Measurements from ENCODE around the gene SLC35D2.

SLC35D2 gene

DNA sequence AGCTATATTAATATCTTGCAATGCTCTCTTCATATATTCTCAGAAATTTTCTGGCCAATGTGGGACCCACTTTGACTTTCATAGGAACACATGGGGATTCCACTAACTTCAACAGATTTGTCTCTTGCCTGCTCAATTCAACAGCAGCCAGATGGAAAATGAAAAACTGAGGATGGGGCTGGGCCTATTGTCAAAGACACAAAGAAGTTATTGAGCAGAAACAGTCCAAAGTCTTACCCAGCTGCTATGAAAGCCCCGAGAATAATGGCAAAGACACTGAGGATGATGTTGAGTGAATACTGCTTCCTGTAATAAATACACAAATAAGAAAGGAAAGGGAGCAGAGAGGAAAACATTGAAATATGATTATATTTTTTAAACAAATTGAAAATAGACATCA is 32.6 kb downstream of the SLC35D2 start:
- peaks cover 3% of the 10 kb centered on the region for H3K9me3 ChIP-seq (ENCODE audit: control insufficient read depth, low read length)
- no peak overlapping the region for H3K4me3 ChIP-seq (ENCODE audit: extremely low read depth, insufficient read depth, low read length, poor library complexity, severe bottlenecking)
- WGBS, 2 experiments (ENCODE audit: insufficient coverage in 2 of 2), result no CpG with 5 or more reads among the region's 1 CpG
- no peaks in the 10 kb centered on the region for H3K4me1 ChIP-seq (ENCODE audit: control insufficient read depth, insufficient read depth, low read length, poor library complexity, severe bottlenecking)
- H3K27ac ChIP-seq (ENCODE audit: low read depth, low read length, severe bottlenecking), result no peak overlapping the region
- H3K36me3 ChIP-seq (ENCODE audit: control insufficient read depth, insufficient read depth, low read length), result peaks cover 37% of the 10 kb centered on the region

DNA sequence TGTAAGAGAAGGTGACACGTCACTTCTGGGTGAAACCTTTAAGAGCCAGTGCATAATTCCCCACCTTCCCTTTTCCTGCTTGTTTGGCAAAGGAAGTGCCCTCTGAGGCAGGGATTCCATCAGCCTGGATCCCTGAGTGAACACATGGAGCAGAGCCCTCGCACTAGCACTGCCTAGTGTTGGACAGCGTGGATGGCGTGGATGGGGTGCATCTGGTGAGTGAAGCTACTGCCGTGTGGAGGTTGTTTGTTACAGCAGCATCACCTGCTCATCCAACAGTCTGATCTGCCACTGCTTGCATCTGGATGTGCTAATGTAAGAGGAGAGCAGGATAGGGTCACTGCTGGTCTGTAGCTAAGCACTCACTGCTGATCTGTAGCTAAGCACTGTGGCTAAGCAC is 35.2 kb downstream of the SLC35D2 start:
- WGBS, 2 experiments (ENCODE audit: insufficient coverage in 2 of 2), result 87 to 100% methylated on average over 4 of the region's 5 CpGs
- Histone ChIP-seq H3K27ac (ENCODE audit: low read depth, low read length, severe bottlenecking) (no peak overlapping the region), H3K4me3 (ENCODE audit: extremely low read depth, insufficient read depth, low read length, poor library complexity, severe bottlenecking) (no peak overlapping the region), H3K36me3 (ENCODE audit: control insufficient read depth, insufficient read depth, low read length) (peaks cover 42% of the 10 kb centered on the region), H3K4me1 (ENCODE audit: control insufficient read depth, insufficient read depth, low read length, poor library complexity, severe bottlenecking) (peaks cover 16% of the 10 kb centered on the region), H3K9me3 (ENCODE audit: control insufficient read depth, low read length) (peaks cover 3% of the 10 kb centered on the region)

DNA sequence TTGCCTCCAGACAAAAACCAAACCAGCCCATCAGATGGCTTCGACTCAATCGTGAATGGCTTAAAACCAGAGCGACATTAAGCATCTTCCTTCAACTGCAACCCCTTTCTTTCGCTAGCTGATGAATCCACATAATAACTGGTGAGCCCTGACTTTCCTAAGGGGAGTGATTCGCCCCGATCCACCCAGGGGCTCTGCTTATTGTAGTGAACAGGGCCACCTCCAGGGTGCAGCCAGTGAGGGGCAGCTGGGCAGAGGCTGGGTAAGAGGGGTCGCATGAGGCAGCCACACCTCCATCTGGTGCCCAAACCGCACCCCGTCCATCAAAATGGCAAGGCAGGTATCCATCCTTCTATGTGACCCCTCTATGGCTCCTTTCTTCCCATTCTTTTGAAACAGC is 38.0 kb downstream of the SLC35D2 start:
- peaks cover 16% of the 10 kb centered on the region for H3K4me1 ChIP-seq (ENCODE audit: control insufficient read depth, insufficient read depth, low read length, poor library complexity, severe bottlenecking)
- no peak overlapping the region for H3K4me3 ChIP-seq (ENCODE audit: extremely low read depth, insufficient read depth, low read length, poor library complexity, severe bottlenecking)
- peaks cover 44% of the 10 kb centered on the region for H3K36me3 ChIP-seq (ENCODE audit: control insufficient read depth, insufficient read depth, low read length)
- no peaks in the 10 kb centered on the region for H3K9me3 ChIP-seq (ENCODE audit: control insufficient read depth, low read length)
- 86 to 92% methylated on average over 9 of the region's 9 CpGs for WGBS, 2 experiments (ENCODE audit: insufficient coverage in 2 of 2)
- H3K27ac ChIP-seq (ENCODE audit: low read depth, low read length, severe bottlenecking), result peak overlapping the region; percentile 23

DNA sequence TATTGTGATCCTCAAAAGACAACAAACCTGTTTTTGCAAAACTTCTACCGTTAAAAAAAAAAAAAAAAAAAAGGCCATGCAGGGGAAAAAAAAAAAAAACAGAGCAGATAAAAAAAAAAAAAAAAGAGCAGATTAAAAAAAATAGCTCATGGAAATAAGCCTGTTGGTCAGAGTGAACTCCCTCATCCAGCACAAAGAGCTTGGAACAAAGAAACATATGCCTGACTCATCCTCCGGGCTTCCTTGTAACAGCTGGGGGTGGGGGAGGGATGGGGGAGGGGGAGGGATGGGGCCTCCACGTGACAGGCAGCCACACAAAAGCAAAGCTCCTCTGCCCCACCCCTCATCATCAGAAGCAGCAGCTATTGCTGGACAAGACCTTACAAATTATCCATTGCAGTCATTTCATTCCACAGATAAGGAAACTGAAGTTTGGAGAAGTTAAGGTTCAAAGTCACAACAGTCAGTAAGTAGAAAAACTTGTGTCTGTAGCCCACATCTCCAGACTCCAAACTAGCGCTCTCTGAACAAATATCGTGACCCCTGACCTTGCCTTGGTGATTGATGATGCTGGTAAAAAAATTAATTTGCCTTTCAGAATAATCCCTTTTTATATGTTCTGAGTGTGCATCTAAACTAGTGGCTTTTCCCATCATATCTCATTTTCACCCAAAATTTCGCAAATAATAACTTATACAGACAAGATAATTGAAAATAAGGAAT is 38.9 kb downstream of the SLC35D2 start:
- WGBS, 2 experiments (ENCODE audit: insufficient coverage in 2 of 2), result no CpG with 5 or more reads among the region's 6 CpGs
- Histone ChIP-seq H3K27ac (ENCODE audit: low read depth, low read length, severe bottlenecking) (peak overlapping the region; percentile 66), H3K4me3 (ENCODE audit: extremely low read depth, insufficient read depth, low read length, poor library complexity, severe bottlenecking) (no peak overlapping the region)

DNA sequence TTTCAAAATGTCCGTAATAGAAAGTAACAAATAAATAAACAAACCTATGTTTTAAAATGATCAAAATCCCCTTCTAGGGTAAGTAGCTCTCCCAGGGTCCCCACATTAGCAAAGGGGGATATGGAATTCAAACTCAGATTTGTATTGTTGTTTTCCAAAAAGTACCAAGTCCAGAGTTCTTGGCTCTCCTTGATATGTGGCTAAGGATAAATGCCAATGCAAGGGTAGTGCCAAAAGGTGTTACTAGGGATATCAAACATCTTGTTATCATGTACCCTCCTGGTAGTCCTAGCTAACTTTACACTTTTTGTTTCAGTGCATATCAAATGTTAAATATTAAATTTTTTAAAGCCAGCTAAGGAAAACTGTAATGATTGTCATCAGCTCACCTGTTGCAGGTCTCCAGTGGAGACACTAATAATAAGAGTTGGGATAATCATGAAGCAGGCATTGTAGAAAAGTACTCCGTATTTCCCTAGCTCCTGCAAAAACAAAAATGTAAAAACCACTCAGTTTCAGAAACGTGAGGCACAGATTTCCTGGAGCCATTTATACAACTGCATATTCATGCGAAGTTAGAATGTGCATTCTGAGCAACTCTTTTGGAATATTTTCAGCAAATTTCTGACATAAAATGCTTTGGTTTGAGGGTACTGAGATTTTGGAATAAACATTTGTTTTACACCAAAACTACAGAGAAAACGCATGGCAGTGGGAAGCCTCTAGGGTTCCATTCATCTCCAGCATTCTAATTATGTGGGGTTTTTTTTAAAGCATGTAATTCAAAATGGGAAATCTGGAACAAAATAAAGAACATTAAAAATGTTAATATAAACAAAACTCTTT is 39.8 kb downstream of the SLC35D2 start:
- 70 to 83% methylated on average over 1 to 3 of the region's 5 CpGs for WGBS, 2 experiments (ENCODE audit: insufficient coverage in 2 of 2)
- H3K9me3 ChIP-seq (ENCODE audit: control insufficient read depth, low read length), result no peaks in the 10 kb centered on the region
- H3K27ac ChIP-seq (ENCODE audit: low read depth, low read length, severe bottlenecking), result peak overlapping the region; percentile 66
- H3K4me3 ChIP-seq (ENCODE audit: extremely low read depth, insufficient read depth, low read length, poor library complexity, severe bottlenecking), result no peak overlapping the region
- peaks cover 34% of the 10 kb centered on the region for H3K36me3 ChIP-seq (ENCODE audit: control insufficient read depth, insufficient read depth, low read length)
- peaks cover 16% of the 10 kb centered on the region for H3K4me1 ChIP-seq (ENCODE audit: control insufficient read depth, insufficient read depth, low read length, poor library complexity, severe bottlenecking)

More for the DNA sequence above, 38.9 kb downstream of the SLC35D2 start:
- H3K4me1 ChIP-seq (ENCODE audit: control insufficient read depth, insufficient read depth, low read length, poor library complexity, severe bottlenecking), result peaks cover 16% of the 10 kb centered on the region
- peaks cover 40% of the 10 kb centered on the region for H3K36me3 ChIP-seq (ENCODE audit: control insufficient read depth, insufficient read depth, low read length)
- no peaks in the 10 kb centered on the region for H3K9me3 ChIP-seq (ENCODE audit: control insufficient read depth, low read length)

DNA sequence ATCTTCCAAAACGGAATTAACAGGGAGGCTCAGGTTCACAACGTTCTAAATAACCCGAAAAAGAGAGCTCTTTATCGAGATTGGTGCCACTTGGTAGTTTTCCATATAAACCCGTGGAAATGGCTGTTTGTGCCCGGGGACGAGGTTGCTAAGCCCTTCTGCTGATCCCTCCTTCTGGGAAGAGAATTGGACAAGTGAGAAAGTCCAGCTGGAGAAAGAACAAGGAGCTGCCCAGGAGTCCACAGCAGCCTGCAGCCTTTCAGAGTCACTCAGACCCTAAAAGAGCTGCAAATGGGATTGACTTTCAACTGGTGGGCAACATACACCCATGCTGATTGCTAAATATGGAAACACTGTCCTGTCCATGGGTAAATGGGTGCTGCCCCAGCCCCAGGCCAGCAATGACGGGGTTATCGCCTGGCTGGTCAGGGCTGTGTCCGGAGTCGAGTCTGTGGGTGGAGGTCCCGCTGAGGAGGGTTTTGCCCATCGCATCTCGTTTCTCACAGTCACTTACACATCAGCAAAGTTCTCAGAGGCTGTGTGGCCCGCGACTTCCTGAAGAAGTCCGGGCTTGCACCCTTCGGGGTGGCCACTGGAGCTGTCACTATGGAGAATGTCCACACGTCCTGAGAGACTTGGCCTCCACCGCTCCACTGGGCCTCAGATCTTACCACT is 40.8 kb downstream of the SLC35D2 start:
- Histone ChIP-seq H3K4me3 (ENCODE audit: extremely low read depth, insufficient read depth, low read length, poor library complexity, severe bottlenecking) (no peak overlapping the region), H3K27ac (ENCODE audit: low read depth, low read length, severe bottlenecking) (no peak overlapping the region), H3K9me3 (ENCODE audit: control insufficient read depth, low read length) (no peaks in the 10 kb centered on the region), H3K4me1 (ENCODE audit: control insufficient read depth, insufficient read depth, low read length, poor library complexity, severe bottlenecking) (peaks cover 16% of the 10 kb centered on the region), H3K36me3 (ENCODE audit: control insufficient read depth, insufficient read depth, low read length) (peaks cover 25% of the 10 kb centered on the region)
- WGBS, 2 experiments (ENCODE audit: insufficient coverage in 2 of 2), result 93 to 94% methylated on average over 18 to 20 of the region's 20 CpGs

DNA sequence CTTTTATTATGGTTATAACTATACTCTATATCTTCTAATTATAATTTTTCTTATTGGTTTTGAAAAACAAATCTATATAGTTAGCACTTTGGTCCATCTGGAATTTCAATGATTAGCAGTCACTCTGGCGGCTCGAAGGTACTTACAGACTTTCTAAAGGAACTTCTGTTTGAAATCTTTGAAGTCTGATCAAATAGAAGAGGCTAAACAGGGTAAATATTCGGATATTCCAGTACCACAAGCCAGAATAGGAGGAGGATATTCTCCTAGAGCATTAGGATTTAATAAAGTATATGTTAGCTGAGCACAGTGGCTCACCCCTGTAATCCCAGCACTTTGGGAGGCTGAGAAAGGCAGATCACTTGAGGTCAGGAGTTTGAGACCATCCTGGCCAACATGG is 42.8 kb downstream of the SLC35D2 start:
- Histone ChIP-seq H3K36me3 (ENCODE audit: control insufficient read depth, insufficient read depth, low read length) (peaks cover 18% of the 10 kb centered on the region), H3K27ac (ENCODE audit: low read depth, low read length, severe bottlenecking) (no peak overlapping the region), H3K4me3 (ENCODE audit: extremely low read depth, insufficient read depth, low read length, poor library complexity, severe bottlenecking) (no peak overlapping the region), H3K4me1 (ENCODE audit: control insufficient read depth, insufficient read depth, low read length, poor library complexity, severe bottlenecking) (peaks cover 19% of the 10 kb centered on the region), H3K9me3 (ENCODE audit: control insufficient read depth, low read length) (no peaks in the 10 kb centered on the region)
- WGBS, 2 experiments (ENCODE audit: insufficient coverage in 2 of 2), result 93 to 100% methylated on average over 3 of the region's 3 CpGs

DNA sequence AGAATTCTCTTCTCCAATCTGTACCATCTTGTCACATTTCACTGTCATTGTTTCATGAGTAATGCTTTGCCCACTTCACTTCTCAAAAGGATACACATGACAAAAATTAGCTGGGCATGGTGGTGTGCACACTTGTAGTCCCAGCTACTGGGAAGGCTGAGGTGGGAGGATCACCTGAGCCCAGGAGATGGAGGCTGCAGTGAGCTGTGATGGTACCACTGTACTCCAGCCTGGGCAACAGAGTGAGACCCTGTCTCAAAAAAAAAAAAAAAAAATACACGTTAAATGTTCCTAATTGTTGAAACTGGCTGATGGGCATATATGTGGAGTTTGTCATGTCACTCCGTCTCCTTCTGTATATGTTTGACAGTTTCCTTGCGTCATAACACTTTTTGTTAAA is 45.2 kb downstream of the SLC35D2 start:
- WGBS, 2 experiments (ENCODE audit: insufficient coverage in 2 of 2), result no CpG with 5 or more reads among the region's 3 CpGs
- H3K27ac ChIP-seq (ENCODE audit: low read depth, low read length, severe bottlenecking), result no peak overlapping the region

DNA sequence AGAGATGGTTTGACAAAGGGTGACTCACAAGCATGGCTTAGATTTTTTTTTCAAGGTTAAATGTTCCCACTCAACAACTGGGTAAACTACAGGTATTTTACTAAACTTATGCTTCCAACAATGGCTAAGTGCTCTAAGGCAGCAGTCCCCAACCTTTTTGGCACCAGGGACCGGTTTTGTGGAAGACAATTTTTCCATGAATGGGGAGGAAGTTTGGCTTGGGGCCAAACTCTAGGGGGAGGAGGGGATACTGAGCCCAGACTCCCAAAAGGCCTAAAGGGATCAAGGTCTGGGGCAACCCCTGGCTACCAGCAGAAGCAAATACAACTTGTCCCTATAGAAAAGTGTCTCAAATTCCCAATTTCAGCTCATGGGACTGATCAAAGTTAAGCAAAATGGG is 49.6 kb downstream of the SLC35D2 start:
- Histone ChIP-seq H3K4me3 (ENCODE audit: extremely low read depth, insufficient read depth, low read length, poor library complexity, severe bottlenecking) (no peak overlapping the region), H3K4me1 (ENCODE audit: control insufficient read depth, insufficient read depth, low read length, poor library complexity, severe bottlenecking) (peaks cover 13% of the 10 kb centered on the region), H3K27ac (ENCODE audit: low read depth, low read length, severe bottlenecking) (no peak overlapping the region), H3K36me3 (ENCODE audit: control insufficient read depth, insufficient read depth, low read length) (peaks cover 5% of the 10 kb centered on the region), H3K9me3 (ENCODE audit: control insufficient read depth, low read length) (no peaks in the 10 kb centered on the region)
- WGBS, 2 experiments (ENCODE audit: insufficient coverage in 2 of 2), result 100% methylated on average over 1 of the region's 1 CpG; no CpG with 5 or more reads in 1 of the 2 experiments

More for the DNA sequence above, 45.2 kb downstream of the SLC35D2 start:
- Histone ChIP-seq H3K4me1 (ENCODE audit: control insufficient read depth, insufficient read depth, low read length, poor library complexity, severe bottlenecking) (peaks cover 3% of the 10 kb centered on the region), H3K9me3 (ENCODE audit: control insufficient read depth, low read length) (no peaks in the 10 kb centered on the region), H3K36me3 (ENCODE audit: control insufficient read depth, insufficient read depth, low read length) (peaks cover 14% of the 10 kb centered on the region), H3K4me3 (ENCODE audit: extremely low read depth, insufficient read depth, low read length, poor library complexity, severe bottlenecking) (no peak overlapping the region)

DNA sequence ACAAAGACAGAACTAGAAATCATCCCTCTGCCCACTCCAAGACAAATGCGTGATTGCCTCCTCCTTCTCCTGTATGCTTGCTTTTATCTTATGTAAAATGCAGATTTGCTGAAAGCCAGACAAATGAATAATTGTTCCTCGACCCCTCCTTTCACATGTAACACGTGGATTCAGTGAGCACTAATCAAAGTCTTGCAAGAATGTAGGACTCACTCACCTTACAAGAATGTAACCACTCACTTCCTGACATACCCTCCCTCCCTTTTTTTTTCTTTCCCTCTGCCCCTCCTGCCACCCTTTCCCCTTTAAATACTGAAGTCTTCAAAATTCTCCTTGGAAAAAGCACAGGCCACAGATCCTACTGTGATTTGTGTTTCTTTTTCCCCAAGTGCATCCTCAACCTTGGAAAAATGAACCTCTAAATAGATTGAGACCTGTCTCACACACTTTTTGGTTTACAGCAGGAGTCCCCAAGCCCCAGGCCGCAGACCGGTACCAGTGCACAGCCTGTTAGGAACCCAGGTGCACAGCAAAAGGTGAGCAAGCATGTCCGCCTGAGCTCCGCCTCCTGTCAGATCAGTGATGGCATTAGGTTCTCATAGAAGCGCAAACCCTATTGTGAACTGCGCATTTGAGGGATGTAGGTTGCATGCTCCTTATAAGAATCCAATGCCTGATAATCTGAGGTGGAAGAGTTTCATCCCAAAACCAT is 52.1 kb downstream of the SLC35D2 start:
- peaks cover 5% of the 10 kb centered on the region for H3K36me3 ChIP-seq (ENCODE audit: control insufficient read depth, insufficient read depth, low read length)
- no peak overlapping the region for H3K4me3 ChIP-seq (ENCODE audit: extremely low read depth, insufficient read depth, low read length, poor library complexity, severe bottlenecking)
- H3K4me1 ChIP-seq (ENCODE audit: control insufficient read depth, insufficient read depth, low read length, poor library complexity, severe bottlenecking), result peaks cover 10% of the 10 kb centered on the region
- H3K9me3 ChIP-seq (ENCODE audit: control insufficient read depth, low read length), result no peaks in the 10 kb centered on the region
- no peak overlapping the region for H3K27ac ChIP-seq (ENCODE audit: low read depth, low read length, severe bottlenecking)
- 75 to 82% methylated on average over 6 of the region's 9 CpGs for WGBS, 2 experiments (ENCODE audit: insufficient coverage in 2 of 2)

All from mesodermal cell (in vitro differentiated cells).